Spleen (tissue), 7 donors: ENCODE data around the gene MRPS7.

Experiments
- POLR2A ChIP-seq, 3 donors: fragments of 450-650 bp; IDR thresholded peaks; one replicate each; pipeline ENCODE4 v1.5.1; 2017; ENCODE audit warnings: antibody characterized with exemption in 3 of 3, mild to moderate bottlenecking in 1 of 3
- POLR2AphosphoS5 ChIP-seq, 3 donors: sonication (generic); formaldehyde crosslinking; IDR thresholded peaks; one replicate each; pipeline ENCODE4 v1.5.1; 2017; ENCODE audit warnings: antibody characterized with exemption in 3 of 3
- TF ChIP-seq, protein P1 (sequence below), 11 experiments: fragments of 200-600 bp in 7 of 11; fragments of 450-650 bp in 4 of 11; sonication (generic) in 4 of 11; IDR thresholded peaks in 8 of 11; conservative IDR thresholded peaks in 3 of 11; 1 replicate in 7 of 11; 2 replicates in 4 of 11; pipeline versions ENCODE4 v1.4.0 to v1.8.0; 2016 to 2021; ENCODE audit warnings: antibody characterized with exemption in 11 of 11, inconsistent platforms in 4 of 11, mild to moderate bottlenecking in 1 of 11
- donor health status: DM: no; HTN: no; CAD: no; lungs with moderate emphysema.
- donor health status: DM: no; HTN: no; CAD: no.
- donor health status: DM: no; HTN: no; CAD: no.

DNA sequence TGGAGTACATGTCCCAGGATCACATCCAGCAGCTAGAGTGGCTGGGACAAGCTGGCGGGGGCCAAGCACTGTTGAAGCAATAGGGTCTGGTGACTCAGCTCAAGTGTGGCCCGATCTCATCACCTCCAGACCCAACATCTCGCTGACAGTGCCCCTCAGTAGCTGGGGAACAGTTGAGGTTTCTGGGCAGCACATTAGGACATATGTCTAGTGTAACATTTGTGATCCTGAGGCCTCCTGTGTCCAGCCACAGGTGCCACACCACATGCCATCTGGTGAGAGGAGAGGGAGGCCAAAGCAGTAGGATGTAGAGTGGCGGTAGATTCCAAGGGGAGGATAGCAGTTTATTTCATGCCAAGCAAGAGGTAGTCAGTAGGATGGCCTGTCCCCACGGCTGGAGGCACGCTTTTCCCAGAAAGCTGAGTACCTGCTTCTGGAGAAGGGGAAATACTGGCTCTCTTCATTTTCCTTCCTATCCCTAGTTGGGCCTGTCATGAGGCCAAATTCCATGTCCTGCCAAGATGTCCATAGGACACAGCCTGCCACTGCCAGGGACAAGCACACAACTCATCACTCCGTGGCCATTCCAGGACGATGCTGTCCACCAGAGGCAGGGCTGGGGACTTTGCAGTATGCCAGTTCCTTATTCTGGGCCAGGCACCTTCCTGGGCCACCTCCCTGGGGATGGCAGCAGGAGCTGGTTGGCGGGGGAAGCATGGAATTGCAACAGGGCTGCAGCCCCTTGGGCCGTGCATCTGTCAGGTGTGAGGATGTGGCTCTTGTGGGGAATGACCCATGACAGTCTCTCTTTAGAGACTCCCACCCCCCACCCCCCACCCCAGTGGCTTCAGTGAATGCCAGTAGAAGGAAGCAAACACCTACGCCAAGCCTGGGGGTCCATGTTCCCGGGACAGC lies 24.3 kb upstream of the MRPS7 start:
- TF ChIP-seq, protein P1, sequence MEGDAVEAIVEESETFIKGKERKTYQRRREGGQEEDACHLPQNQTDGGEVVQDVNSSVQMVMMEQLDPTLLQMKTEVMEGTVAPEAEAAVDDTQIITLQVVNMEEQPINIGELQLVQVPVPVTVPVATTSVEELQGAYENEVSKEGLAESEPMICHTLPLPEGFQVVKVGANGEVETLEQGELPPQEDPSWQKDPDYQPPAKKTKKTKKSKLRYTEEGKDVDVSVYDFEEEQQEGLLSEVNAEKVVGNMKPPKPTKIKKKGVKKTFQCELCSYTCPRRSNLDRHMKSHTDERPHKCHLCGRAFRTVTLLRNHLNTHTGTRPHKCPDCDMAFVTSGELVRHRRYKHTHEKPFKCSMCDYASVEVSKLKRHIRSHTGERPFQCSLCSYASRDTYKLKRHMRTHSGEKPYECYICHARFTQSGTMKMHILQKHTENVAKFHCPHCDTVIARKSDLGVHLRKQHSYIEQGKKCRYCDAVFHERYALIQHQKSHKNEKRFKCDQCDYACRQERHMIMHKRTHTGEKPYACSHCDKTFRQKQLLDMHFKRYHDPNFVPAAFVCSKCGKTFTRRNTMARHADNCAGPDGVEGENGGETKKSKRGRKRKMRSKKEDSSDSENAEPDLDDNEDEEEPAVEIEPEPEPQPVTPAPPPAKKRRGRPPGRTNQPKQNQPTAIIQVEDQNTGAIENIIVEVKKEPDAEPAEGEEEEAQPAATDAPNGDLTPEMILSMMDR (IDR thresholded peaks at IDR 0.05 in 8 of 11, conservative IDR thresholded peaks at IDR 0.05 in 3 of 11): no peak
- TF ChIP-seq POLR2A (IDR thresholded peaks at IDR 0.05) (no peak), POLR2AphosphoS5 (IDR thresholded peaks at IDR 0.05) (peak; percentile 12 to 33 (median 17))
